K562 (cell line): ENCODE data around the gene SMOC2. TPM values are rescaled to one million over a fixed set of nuclear protein-coding genes. Genes with fewer than 3 reads are reported as not detected.

ENCODE experiments used
- ATAC-seq: fragments of 200-7000 bp; cut with Tn5 transposase; 3 replicates; pipeline ENCODE4 v1.9.1; 2020; ENCODE audit warnings: moderate library complexity
- BruUV-seq: library from RNA; stranded (reverse); fragments of 400-500 nt; replicated peaks from 2 replicates; lab custom pipeline; 2021; lab: Mats Ljungman, UMichigan
- CTCF ChIA-PET: fragments of 300-600 bp; formaldehyde crosslinking; extraction: SDS; loops from one replicate; lab custom pipeline; 2021; ENCODE audit warnings: low intra/inter-chr PET ratio; lab: Yijun Ruan, JAX
- POLR2A ChIA-PET: fragments of 300-600, 350-650 bp; sonication (Branson Sonifier 250); formaldehyde crosslinking; extraction: SDS; loops from one replicate; lab custom pipeline; 2021; ENCODE audit warnings: antibody characterized with exemption, inconsistent platforms; lab: Yijun Ruan, JAX
- DNase-seq, 4 experiments: peaks; one replicate each; pipeline versions ENCODE4 v3.0.0 to v3.0.0-alpha.2; 2011 to 2018; ENCODE audit warnings: low spot score in 3 of 4, mixed read lengths in 3 of 4; ENCODE audit errors: extremely low read depth in 1 of 4
- FAIRE-seq: peaks from 2 replicates; lab custom pipeline; 2011; peaks lifted over from hg19 to GRCh38; lab: Jason Lieb, UNC
- H2AFZ ChIP-seq: 2 replicates; pipeline ENCODE4 v1.6.0; 2011; ENCODE audit warnings: low read depth, low read length, control low read depth, inconsistent platforms
- H3K27ac ChIP-seq: fragments of 200-600 bp; 3 replicates; pipeline ENCODE4 v1.8.0; 2011; ENCODE audit warnings: low read depth, mild to moderate bottlenecking, control low read depth, inconsistent platforms, low read length, moderate library complexity, mixed read lengths; ENCODE audit errors: extremely low read depth
- H3K27me3 ChIP-seq, 2 experiments: fragments of 300-600 bp in 1 of 2; 2 replicates in 1 of 2; 3 replicates in 1 of 2; pipeline versions ENCODE4 v1.6.0 to v1.8.0; 2011; ENCODE audit warnings: inconsistent platforms in 2 of 2, low read length in 2 of 2, mild to moderate bottlenecking in 1 of 2, mixed read lengths in 1 of 2, moderate library complexity in 1 of 2; ENCODE audit not compliant: control insufficient read depth in 2 of 2, insufficient read depth in 2 of 2
- H3K36me3 ChIP-seq: fragments of 300-600 bp; 3 replicates; pipeline ENCODE4 v1.8.0; 2011; ENCODE audit warnings: mild to moderate bottlenecking, low read length, inconsistent platforms; ENCODE audit not compliant: control insufficient read depth, insufficient read depth
- H3K4me1 ChIP-seq, 2 experiments: fragments of 200-600 bp in 1 of 2; replicated peaks in 1 of 2; 2 replicates in 1 of 2; 3 replicates in 1 of 2; pipeline versions ENCODE4 v1.5.1 to v1.8.0; 2011; ENCODE audit warnings: inconsistent platforms in 2 of 2, low read length in 2 of 2, mild to moderate bottlenecking in 1 of 2, mixed read lengths in 1 of 2, moderate library complexity in 1 of 2; ENCODE audit not compliant: control insufficient read depth in 2 of 2, insufficient read depth in 2 of 2
- H3K4me2 ChIP-seq: 2 replicates; pipeline ENCODE4 v1.6.1; 2011; ENCODE audit warnings: low read length, control low read depth, inconsistent platforms, mixed read lengths; ENCODE audit not compliant: insufficient read depth
- H3K4me3 ChIP-seq: fragments of 200-600 bp; sonication (generic), shearing (Covaris generic); 2 replicates; pipeline ENCODE4 v1.5.1; 2016; ENCODE audit warnings: control low read depth, inconsistent platforms
- H3K79me2 ChIP-seq: fragments of 200-600 bp; 3 replicates; pipeline ENCODE4 v1.8.0; 2011; ENCODE audit warnings: low read length, inconsistent platforms; ENCODE audit not compliant: control insufficient read depth, insufficient read depth
- H3K9ac ChIP-seq, 2 experiments: 2 replicates each; pipeline versions ENCODE4 v1.6.0 to v1.6.1; 2011; ENCODE audit warnings: low read depth in 2 of 2, low read length in 2 of 2, control low read depth in 1 of 2, inconsistent platforms in 1 of 2, mild to moderate bottlenecking in 1 of 2, mixed read lengths in 1 of 2; ENCODE audit not compliant: insufficient read depth in 1 of 2
- H3K9me1 ChIP-seq: one replicate; pipeline ENCODE4 v1.6.0; 2011; ENCODE audit warnings: inconsistent platforms, mild to moderate bottlenecking, low read length, moderate library complexity; ENCODE audit not compliant: control insufficient read depth, insufficient read depth
- H3K9me3 ChIP-seq: replicated peaks from 2 replicates; pipeline ENCODE4 v1.5.1; 2011; ENCODE audit warnings: low read depth, low read length, inconsistent platforms; ENCODE audit not compliant: control insufficient read depth, insufficient read depth
- H4K20me1 ChIP-seq: replicated peaks from 2 replicates; pipeline ENCODE4 v1.6.1; 2011; ENCODE audit warnings: low read length, inconsistent platforms, mixed read lengths; ENCODE audit not compliant: control insufficient read depth, insufficient read depth
- CHD4 ChIP-seq: fragments of 200-600 bp; sonication (generic); IDR thresholded peaks from 3 replicates; pipeline ENCODE4 v1.6.1; 2012; ENCODE audit warnings: low read depth, mild to moderate bottlenecking, mixed read lengths, low read length, inconsistent platforms; ENCODE audit not compliant: insufficient read depth, insufficient replicate concordance, poor library complexity, severe bottlenecking
- DDX20 ChIP-seq: fragments of 450-650 bp; IDR thresholded peaks from 2 replicates; pipeline ENCODE4 v1.6.1; 2016; ENCODE audit warnings: missing genetic modification characterization, low read depth, mild to moderate bottlenecking, missing compliant biosample characterization, moderate library complexity
- ELF2 ChIP-seq: fragments of 250-450 bp; sonication (Bioruptor Pico); IDR thresholded peaks from 2 replicates; pipeline ENCODE4 v1.5.0; 2021; ENCODE audit warnings: mild to moderate bottlenecking
- HDAC2 ChIP-seq: fragments of 450-650 bp; IDR thresholded peaks from 2 replicates; pipeline ENCODE4 v1.6.1; 2016; ENCODE audit warnings: mild to moderate bottlenecking
- HLTF ChIP-seq: fragments of 450-650 bp; IDR thresholded peaks from 2 replicates; pipeline ENCODE4 v1.6.1; 2016
- MEF2A ChIP-seq: IDR thresholded peaks from 2 replicates; pipeline ENCODE4 v1.6.1; 2011; ENCODE audit warnings: low read depth, mild to moderate bottlenecking, low read length, moderate library complexity; ENCODE audit not compliant: control insufficient read depth
- PRPF4 ChIP-seq: fragments of 200-400 bp; formaldehyde crosslinking; IDR thresholded peaks from one replicate; pipeline ENCODE4 v1.6.1; 2017; ENCODE audit warnings: low read length, low read depth, mild to moderate bottlenecking; ENCODE audit not compliant: insufficient read depth, poor library complexity, severe bottlenecking
- XRCC4 ChIP-seq: IDR thresholded peaks from one replicate; pipeline ENCODE4 v1.6.1; 2011; ENCODE audit not compliant: insufficient read depth, insufficient read length; ENCODE audit errors: extremely low read depth
- ZNF24 ChIP-seq: fragments of 450-650 bp; IDR thresholded peaks from 2 replicates; pipeline ENCODE4 v1.6.1; 2016
- ZNF655 ChIP-seq: fragments of 250-450 bp; sonication (Bioruptor Pico); IDR thresholded peaks from 2 replicates; pipeline ENCODE4 v1.5.0; 2021
- WGBS: fragments of 100-300 bp; shearing (Covaris generic); methylation state at CpG from one replicate; pipeline ENCODE4 v1.1.6; 2016; ENCODE audit warnings: low coverage, mixed read lengths; ENCODE audit not compliant: insufficient coverage; ENCODE audit errors: missing lambda C conversion rate; 5-methylcytosine and 5-hydroxymethylcytosine counted together
- in situ Hi-C: fragments of 300-500 bp; cut with MboI; formaldehyde crosslinking; loops from 4 replicates; pipeline ENCODE4 v1.15.0; 2018; ENCODE audit warnings: inconsistent platforms, mixed read lengths
- intact Hi-C: fragments of 100-400 bp; cut with micrococcal nuclease; formaldehyde crosslinking; loops from 2 replicates; pipeline ENCODE4 v1.14.2; 2022
- polyA plus RNA-seq, 8 experiments: library from polyadenylated mRNA; depleted of rRNA in 4 of 8; stranded (reverse) in 5 of 8; unstranded in 3 of 8; fragments of >200 nt; fragmentation: Nextera tagmentation in 2 of 8; fragmentation: Illumina TruSeq in 1 of 8; extraction: Ambion mirVana in 2 of 8; extraction: Trizol in 1 of 8; gene quantifications; 2 replicates each; pipeline versions ENCODE4 v1.2.1 to v1.2.3, GENCODE V29; 2011 to 2014; ENCODE audit warnings: inconsistent platforms in 1 of 8, missing spikeins in 1 of 8
- total RNA-seq, 7 experiments: library from RNA; depleted of rRNA in 6 of 7; stranded (reverse); fragments of >200 nt in 6 of 7; fragmentation: Illumina TruSeq in 2 of 7; extraction: Trizol in 2 of 7; gene quantifications; 2 replicates each; pipeline versions ENCODE4 v1.2.1 to v1.2.3, GENCODE V29; 2011 to 2021; ENCODE audit warnings: low replicate concordance in 1 of 7
- TF ChIP-seq, protein P1 (sequence below): fragments of 450-650 bp; IDR thresholded peaks from 2 replicates; pipeline ENCODE4 v1.6.1; 2017; ENCODE audit warnings: antibody characterized with exemption, mild to moderate bottlenecking

The SMOC2 gene
- total and polyA plus RNA-seq, 9 of the 15 experiments (the other 6 are each of a cell fraction or from before 2014, with no cell fraction given): 0.45 to 2.3 (median 1.1) TPM

DNA sequence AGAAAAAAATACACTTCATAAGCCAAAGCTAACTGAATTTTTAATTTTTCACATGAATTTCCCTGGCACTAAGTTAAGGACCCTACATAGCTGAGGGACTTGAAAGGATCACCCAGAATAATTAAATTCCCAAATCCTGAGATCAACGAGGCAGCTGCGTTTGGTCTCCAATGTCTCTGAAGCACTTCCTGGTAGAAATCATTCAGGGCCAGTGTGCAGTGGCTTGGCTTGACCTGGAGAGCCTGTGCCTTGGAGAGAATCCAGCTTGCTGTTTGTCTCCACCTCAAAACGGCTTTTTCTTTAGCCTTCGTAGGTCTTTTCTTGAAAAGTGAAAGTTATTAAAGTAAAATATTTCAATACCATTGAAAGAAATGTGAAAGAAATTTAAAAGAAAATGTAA is 92.4 kb downstream of the SMOC2 start:
- Histone ChIP-seq H3K4me3 (no peak overlapping the region), H3K9me3 (no peaks in the 10 kb centered on the region), H3K9ac (no peak overlapping the region), H3K27me3 (peaks cover 4 to 23% of the 10 kb centered on the region in 2 experiments; a peak in 3 of 5 replicates), H3K27ac (no peak overlapping the region), H2AFZ (no peak overlapping the region), H3K36me3 (no peaks in the 10 kb centered on the region), H3K4me2 (no peak overlapping the region), H3K4me1 (peaks cover 0 to 10% of the 10 kb centered on the region in 2 experiments; a peak in 1 of 5 replicates), H3K79me2 (no peaks in the 10 kb centered on the region), H4K20me1 (no peaks in the 10 kb centered on the region), H3K9me1 (no peaks in the 10 kb centered on the region)
- no peak for TF ChIP-seq HLTF
- TF ChIP-seq PRPF4: no peak
- TF ChIP-seq HDAC2: no peak
- no peak for TF ChIP-seq XRCC4
- ChIA-PET CTCF (no interaction called here), POLR2A (interaction anchor here (0.9 to 1.4 kb wide), 2 partner anchors 10 to 11 kb away, joined by 4 read pairs; no protein-coding TSS in a partner anchor)
- WGBS: 22% methylated on average over 4 of the region's 4 CpGs
- in situ Hi-C loops (no loop called here), intact Hi-C loops (no loop called here)
- DNase-seq (no peak), ATAC-seq (no peak), FAIRE-seq (no peak)
- BruUV-seq: no TSS peak

- H2AFZ ChIP-seq: no peak overlapping the region
- no peak for FAIRE-seq
- POLR2A ChIA-PET: no interaction called here
- no peak for DNase-seq
- no peaks in the 10 kb centered on the region for H3K9me3 ChIP-seq
- no peak for TF ChIP-seq ZNF655 (CRISPR knock-in tag)
- TF ChIP-seq MEF2A: no peak
- TF ChIP-seq CHD4: no peak
- TF ChIP-seq ELF2 (CRISPR knock-in tag): no peak
- no peak for TF ChIP-seq ZNF24
- no peak for TF ChIP-seq DDX20 (tag)
- TF ChIP-seq, protein P1, sequence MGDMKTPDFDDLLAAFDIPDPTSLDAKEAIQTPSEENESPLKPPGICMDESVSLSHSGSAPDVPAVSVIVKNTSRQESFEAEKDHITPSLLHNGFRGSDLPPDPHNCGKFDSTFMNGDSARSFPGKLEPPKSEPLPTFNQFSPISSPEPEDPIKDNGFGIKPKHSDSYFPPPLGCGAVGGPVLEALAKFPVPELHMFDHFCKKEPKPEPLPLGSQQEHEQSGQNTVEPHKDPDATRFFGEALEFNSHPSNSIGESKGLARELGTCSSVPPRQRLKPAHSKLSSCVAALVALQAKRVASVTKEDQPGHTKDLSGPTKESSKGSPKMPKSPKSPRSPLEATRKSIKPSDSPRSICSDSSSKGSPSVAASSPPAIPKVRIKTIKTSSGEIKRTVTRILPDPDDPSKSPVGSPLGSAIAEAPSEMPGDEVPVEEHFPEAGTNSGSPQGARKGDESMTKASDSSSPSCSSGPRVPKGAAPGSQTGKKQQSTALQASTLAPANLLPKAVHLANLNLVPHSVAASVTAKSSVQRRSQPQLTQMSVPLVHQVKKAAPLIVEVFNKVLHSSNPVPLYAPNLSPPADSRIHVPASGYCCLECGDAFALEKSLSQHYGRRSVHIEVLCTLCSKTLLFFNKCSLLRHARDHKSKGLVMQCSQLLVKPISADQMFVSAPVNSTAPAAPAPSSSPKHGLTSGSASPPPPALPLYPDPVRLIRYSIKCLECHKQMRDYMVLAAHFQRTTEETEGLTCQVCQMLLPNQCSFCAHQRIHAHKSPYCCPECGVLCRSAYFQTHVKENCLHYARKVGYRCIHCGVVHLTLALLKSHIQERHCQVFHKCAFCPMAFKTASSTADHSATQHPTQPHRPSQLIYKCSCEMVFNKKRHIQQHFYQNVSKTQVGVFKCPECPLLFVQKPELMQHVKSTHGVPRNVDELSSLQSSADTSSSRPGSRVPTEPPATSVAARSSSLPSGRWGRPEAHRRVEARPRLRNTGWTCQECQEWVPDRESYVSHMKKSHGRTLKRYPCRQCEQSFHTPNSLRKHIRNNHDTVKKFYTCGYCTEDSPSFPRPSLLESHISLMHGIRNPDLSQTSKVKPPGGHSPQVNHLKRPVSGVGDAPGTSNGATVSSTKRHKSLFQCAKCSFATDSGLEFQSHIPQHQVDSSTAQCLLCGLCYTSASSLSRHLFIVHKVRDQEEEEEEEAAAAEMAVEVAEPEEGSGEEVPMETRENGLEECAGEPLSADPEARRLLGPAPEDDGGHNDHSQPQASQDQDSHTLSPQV: no peak
- WGBS: 8% methylated on average over 6 of the region's 6 CpGs
- H3K9ac ChIP-seq: no peak overlapping the region
- no peaks in the 10 kb centered on the region for H3K79me2 ChIP-seq
- no peak overlapping the region for H3K4me2 ChIP-seq
- CTCF ChIA-PET: no interaction called here
- intact Hi-C loops: no loop called here
- H3K27ac ChIP-seq: no peak overlapping the region
- in situ Hi-C loops: no loop called here
- H3K27me3 ChIP-seq: peaks cover 4 to 24% of the 10 kb centered on the region in 2 experiments; a peak in 3 of 5 replicates
- no peaks in the 10 kb centered on the region for H3K9me1 ChIP-seq
- H4K20me1 ChIP-seq: no peaks in the 10 kb centered on the region
- ATAC-seq: no peak
- H3K4me1 ChIP-seq: peaks cover 0 to 13% of the 10 kb centered on the region in 2 experiments; a peak in 1 of 5 replicates
- no TSS peak for BruUV-seq
- no peak overlapping the region for H3K4me3 ChIP-seq
- H3K36me3 ChIP-seq: no peaks in the 10 kb centered on the region
Observed at GRCh38 chr6:168534265-168534664, 93.3 kb downstream of the SMOC2 start.
